ENCODE data around the gene UCKL1.
"Not testable (repeated sequence)": the region's sequence is repeated elsewhere in the genome, so short reads cannot be mapped to it uniquely, and the experiment has no call there.

UCKL1 gene

DNA sequence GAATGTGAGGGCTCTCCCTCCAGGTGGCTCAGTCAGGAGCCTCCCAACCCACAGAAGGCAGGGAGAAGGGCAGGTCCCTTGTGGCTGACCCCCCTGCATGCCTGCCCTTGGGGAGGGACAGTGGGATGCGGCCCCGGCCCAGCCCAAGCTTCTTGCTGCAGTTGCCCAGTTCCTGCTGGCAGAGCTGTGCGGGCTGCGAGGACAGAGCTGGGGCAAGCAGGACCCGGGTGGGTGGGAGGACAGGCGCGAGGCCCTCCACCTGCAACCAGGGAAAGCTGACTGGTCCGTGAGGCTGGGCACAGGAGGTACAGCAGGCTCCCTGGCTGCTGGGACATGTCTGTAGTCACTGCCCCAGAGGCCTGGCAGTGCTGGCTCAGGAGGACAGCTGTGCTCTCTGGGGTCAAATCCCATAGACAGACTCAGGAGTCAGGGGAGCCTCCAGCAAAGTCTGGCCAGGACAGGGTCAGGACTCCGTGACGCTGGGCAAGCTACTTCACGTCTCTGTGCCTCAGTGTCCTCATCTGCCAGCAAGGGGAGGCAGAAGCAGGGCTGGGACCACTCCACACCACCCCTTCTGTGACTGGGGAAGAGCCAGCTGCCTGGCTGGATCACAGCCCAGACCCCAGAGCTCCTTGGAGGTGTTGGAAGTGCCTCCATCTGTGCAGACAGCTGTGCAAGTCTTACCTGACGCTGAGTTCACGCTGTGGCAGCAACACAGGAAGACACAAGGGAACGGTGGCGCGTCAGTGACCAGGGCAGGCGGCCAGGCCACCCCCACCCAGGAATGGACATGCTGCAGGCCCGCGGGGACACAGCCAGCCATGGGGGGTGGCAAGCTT is 13.0 kb downstream of the UCKL1 start:
- no peak for DNase-seq

DNA sequence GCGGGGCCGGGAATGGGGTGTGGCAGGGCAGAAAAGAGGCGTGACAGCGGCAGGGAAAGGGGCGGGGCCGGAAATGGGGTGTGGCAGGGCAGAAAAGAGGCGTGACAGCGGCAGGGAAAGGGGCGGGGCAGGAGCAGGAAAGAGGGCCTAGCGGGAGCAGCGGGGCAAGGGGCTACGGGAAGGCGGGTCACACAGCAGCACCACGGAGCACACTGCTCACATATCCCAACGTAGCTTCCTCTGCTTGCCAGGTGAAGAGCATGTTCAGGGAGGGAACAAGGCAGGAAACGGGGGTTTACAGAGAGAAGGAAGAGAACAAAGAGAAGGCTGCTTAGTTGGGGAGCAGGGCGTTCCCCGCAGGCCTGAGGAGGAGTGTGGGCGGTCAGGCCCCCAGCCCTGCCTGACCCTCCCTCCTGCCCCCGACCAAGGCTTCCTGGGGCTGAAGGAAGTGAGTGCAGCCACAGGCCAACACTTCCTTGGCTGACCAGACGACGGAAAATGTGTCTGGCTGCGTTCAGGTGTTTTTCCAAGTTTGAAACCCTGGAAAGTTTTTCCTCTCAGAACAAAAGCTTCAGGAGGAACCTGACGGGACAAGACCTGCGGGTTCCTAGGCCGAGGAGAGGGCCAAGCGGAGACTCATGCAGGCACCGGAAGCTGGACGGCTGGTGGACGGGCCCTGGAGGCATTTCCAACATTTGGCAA is 13.8 kb downstream of the UCKL1 start:
- DNase-seq, result peak; percentile 50

DNA sequence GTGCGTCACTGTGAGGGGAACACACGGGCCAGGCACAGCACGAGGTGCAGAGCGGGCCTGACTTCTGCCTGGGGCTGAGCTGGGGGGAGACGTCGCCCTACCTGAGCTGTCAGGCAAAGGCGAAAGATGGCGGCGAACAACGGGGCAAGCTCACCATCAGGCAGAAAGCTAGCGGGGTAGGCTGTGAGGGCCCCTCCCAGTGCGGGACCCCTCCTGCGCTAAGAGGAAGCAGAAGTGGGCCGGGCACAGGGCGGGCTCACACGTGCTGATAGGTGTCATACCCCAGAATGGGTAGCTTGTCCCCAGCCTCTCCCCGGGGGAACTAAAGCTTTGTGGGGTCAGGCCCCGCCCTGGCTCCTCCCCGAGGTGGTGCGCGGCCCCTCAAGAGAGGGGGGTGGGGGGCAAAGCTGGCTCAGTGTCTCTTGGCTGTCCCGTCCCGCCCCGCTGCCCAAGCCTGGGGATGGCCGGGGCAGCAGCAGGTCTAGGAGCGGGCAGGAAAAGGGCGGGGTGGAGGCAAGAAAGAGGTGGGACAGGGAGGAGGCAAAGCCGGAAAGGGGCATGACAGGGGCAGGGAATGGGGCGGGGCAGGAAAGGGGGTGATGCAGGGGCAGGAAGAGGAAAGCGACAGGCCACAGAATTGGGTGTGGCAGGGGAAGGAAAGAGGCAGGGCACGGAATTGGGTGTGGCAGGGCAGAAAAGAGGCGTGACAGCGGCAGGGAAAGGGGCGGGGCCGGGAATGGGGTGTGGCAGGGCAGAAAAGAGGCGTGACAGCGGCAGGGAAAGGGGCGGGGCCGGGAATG is 14.7 kb downstream of the UCKL1 start:
- peak; percentile 14 for DNase-seq

DNA sequence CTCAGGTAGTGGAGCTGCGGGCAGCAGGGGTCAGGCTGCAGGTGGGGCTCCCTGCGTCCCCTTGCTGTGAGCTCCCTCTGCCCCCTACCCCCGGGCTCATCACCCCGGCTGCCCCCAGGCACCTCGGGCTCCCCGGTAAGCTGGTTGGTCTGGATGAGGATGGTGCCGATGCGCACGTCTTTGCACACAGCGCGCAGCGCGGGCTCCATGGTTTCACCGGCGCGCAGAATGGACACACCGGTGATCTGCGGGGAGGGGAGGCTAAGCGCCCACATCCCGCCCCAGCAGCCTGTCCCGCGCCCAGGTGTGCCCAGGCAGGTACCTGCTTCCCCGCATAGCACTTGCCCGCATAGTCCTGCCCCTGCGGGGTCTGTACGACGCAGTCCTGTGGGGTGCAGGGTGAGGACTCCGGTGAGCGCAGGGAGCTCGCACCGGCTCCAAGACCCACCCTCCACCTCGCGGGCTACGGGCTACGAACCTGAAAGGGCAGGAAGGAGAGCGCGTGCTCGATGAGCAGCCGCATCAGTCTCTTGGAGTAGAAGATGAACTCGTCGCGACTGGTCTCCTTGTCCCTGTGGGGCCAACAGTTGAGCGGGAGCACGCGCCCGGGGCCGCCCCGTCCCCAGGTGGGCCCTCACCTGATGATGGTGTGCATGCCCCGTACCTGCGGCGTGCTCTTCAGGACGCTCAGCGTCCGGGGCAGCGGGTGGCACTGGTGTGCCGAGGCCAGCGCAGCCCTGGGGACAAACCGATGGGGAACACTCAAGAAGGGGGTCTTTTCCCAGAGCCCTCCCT is 15.5 kb downstream of the UCKL1 start:
- no peak for DNase-seq

DNA sequence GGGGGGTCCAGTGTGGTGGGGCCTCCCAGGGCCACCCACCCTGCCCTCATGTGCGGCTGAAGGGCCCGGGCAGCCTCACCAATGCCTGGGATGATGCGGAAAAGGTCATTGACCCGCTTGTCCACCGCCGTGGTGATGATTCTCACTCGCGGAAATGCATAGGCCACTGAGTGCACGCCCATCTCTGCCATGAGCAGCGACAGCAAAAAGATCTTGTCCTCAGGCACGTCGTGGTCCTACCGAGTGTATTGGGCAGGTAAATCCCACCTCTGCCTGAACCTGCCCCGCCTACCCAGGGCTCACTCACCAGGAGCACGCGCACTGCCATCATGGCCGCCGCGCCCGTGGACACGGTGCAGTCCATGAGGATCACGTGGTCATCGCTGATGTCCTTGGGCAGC is 16.1 kb downstream of the UCKL1 start:
- no peak for DNase-seq

DNA sequence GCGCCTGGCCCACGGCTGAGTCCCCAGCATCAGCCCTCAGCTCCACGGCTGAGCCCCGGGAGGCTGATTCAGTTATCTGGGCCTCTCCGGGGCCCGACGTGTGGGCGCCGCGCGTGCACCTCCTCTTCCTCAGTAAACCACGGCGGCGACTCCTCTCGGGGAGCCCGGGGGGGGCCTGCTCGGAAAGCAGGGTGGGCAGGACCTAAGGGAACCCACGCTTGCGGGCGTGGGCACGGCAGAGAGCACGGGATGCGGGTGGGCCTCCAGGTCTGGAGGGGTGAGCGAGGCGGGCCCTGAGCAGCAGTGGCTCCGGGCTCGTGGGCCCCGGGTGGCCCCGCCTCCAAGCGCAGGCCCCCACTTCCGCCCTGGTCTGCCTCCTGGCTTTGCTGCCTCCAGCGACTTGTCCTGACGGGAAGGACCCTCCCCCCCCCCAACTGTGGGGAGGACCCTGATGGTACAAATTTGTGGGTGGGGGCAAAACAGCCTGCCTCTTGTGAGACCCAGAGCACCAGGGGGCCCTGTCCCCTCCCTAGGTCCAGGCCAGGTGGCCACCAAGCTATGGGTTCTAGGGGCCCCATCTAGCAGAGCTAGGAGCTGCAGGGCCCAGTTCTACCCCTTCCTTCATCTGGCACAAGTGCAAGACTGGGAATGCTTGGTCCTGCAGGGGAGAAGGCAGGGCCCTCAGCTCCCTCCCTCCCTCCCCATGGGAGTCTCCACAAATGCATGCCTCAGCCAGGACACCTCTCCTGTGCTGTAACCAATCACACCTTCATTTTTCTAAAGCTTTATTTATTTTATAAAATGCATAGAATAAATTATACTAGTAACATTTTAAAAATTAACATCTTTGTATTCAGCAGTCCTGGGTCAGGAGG is 16.9 kb downstream of the UCKL1 start:
- no peak for DNase-seq

DNA sequence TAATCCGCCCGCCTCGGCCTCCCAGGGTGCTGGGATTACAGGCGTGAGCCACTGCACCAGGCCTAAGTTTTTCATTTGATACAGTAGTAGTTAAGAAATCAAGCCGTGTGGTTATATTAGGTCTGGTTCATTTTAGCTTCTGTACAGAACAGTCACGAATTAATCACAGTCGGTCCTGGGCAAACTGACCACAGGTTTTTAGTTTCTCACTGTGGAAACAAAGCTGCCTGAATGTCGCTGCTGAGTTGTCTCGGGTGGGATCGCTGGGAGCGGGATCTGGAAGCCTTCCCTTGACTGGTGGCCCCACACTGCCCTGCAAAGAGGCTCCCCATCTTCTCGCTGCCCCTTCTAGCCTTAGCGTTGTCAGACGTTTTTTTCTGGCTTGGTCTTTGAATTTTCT is 18.6 kb downstream of the UCKL1 start:
- DNase-seq, result no peak

DNA sequence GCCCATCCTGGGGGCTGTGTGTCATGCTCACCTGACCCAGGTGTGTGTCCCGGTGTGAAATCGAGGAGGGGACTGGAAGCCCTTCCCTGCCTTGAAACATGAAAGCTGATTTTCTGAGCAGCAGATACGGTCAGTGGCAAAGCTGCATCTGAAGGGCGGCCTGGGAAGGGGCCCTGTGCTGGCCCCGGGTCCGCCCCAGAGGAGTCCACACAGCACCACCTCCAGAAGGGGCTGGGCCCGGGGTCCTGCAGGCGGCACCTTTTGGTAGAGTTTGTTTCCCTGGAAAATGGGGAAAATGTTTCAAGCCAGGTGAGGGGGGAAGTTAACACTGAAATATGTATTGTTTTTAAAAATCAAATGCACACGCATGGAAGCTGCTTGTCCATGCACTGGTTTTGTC is 20.8 kb downstream of the UCKL1 start:
- DNase-seq, result no peak

DNA sequence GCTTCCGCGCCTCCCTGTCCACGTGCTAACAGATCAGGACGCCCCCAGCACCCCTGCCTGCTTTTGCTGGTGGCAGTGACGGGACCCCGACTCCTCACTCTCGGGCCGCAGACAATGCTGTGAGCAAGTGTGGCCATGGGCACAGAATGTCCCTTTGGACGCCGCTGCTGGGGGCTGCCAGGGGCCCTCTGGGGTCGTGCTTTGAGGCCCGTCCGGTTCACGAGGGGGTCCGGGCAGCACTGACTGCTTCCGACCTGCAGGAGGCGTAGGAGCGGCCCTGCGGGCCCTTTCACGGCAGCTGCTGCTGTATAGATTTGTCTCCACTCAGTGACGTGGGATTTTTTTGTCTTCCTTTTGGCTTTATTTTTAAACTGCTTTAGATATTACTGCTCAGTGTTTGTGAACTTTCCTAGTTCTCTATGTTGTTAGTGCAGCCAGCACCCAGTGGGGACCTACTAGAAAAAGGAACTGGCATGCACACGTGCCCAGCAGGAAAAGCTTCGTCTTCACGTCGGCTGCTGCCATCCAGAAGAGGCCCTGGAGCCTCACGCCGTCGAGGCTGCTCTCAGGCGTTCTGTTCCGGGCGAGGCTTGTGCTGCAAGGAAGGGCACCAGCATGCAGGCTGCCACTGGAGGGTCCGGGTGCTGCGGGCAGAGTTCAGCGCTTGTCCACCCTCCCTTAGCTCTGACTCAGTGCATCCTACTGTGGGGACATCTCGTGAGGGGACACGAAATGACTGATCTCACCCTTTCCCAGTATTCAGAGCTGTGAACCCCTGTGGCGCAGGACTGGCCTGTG is 21.7 kb downstream of the UCKL1 start:
- DNase-seq, result no peak

DNA sequence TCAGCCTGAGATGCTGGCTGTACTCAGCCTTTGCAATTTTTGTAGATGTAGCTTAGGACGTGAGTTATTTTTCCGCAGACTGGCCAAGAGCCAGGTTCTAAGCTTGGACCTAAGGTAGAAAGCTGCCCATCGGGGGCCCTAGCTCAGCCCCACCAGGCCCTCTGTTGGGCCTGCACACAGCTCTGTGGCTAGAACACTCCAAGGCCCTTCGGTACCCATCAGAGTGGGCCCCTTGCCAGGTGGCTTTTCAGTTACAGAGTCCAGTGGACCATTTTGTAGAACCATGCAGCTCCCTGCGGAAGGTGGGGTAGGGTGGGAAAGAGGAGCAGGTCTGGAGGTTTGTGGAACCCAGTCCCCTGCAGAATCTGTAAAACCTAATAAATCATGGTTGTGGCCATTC is 22.6 kb downstream of the UCKL1 start:
- DNase-seq, result no peak

DNA sequence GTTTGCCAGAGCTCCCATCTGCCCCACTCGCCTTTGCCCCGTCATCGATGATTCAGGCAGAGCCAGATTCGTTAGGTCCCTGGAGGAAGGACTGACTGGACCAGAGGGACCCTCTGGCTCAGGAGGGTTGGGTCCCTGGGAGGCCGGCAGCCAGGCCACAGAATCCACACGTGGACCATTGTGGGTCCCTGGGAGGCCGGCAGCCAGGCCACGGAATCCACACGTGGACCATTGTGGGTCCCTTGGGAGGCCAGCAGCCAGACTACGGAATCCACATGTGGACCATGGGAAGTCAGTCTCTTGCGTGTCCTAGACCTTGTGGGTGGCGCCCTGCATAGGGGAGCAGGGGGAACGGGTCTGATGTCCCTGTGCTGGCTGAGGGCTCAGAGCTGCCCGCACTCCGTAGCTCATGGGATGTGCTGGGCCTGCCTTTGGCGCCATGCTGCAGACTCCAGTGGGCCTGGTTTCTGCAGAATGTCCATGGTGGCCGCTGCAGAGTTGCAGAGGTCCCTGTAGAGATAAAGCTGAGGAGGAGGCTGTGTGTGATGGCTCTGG is 23.5 kb downstream of the UCKL1 start:
- no peak for DNase-seq

DNA sequence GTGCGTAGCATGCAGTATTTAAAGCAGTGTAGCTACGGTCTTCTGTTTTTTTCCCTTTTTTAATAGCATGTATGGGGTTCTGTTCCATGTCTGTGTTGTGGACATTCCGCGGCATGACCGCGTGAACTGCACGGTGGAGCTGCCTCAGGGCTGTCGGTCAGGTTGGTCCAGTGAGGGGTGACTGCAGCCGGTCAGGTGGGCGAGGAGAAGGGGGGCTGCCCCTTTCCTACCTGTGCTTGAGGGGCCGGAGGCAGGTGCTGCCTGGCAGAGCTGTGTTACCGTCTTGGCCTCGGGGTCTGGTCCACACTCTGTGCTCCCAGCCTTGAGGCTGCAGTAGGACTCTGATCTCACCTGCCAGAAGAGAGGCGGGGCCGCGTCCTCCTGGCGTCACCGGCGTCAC is 24.5 kb downstream of the UCKL1 start:
- DNase-seq, result no peak

DNA sequence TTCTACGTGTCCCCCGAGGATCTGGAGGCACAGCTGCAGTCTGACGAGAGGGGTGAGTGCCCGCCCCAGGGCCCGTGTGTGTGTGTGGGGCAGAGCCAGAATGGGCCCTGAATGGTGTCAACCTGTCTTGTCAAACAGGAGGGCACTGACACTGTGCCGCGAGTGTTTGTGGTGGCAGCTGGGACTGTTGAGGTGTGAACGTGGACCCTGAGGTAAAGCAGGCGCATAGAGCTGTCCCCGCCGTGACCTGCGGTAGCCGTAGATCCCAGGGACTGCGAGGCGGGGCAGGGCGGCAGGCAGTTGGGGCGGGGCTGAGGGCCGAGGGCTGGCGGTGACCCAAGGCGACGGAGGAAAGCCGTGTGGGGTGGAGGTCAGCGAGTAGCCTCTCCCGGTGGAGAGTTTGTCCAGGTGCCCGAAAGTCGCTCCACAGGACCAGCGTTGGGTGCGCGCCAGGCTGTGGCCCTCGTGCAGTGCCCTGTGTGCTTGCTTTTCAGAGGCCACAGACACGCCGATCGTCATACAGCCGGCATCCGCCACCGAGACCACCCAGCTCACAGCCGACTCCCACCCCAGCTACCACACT is 25.2 kb downstream of the UCKL1 start:
- DNase-seq, result no peak

DNA sequence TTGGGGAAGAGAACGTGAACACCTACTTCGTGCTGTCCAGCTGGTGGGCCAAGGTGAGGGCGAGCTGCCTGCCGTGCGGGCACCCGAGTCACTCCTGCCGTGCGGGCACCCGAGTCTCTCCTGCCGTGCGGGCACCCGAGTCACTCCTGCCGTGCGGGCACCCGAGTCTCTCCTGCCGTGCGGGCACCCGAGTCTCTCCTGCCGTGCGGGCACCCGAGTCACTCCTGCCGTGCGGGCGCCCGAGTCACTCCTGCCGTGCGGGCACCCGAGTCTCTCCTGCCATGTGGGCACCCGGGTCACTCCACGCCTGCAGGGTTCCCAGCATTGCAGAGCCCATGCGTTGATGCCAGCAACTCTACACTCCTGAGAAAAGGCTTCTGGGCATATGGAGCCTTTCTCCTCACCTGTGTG is 26.7 kb downstream of the UCKL1 start:
- DNase-seq, result not testable (repeated sequence)

DNA sequence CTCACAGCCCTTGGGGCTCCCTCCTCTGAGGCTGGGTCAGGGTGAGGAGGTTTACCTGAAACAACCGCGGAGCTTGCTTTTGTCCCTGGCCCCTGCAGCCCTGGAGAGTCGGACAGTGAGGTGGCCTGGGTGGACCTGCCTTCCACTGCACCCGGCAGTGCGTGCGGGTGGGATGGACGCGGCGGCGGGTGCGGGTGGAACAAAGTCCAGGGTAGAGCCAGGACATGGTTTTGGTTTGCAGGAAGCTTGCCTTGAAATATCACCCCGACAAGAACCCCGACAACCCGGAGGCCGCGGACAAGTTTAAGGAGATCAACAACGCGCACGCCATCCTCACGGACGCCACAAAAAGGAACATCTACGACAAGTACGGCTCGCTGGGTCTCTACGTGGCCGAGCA is 27.1 kb downstream of the UCKL1 start:
- no peak for DNase-seq

DNA sequence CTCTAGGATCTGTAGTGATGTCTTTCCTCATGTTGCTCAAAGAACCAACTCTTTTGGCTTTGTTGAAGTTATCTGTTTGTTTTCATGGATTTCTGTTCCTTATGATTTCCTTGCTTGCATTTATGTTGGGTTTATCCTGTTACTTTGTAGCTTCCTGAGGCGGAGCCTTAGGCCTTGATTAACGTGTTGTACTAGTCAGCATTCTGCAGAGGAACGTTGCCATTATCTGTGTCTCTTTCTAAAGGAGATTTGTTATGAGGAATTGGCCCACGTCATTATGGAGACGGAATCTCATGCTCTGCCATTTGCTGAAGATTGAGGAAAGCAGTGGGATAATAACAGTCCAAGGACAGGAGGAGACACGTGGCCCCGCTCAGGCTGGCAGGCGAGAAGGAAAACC is 29.9 kb downstream of the UCKL1 start:
- DNase-seq, result no peak

DNA sequence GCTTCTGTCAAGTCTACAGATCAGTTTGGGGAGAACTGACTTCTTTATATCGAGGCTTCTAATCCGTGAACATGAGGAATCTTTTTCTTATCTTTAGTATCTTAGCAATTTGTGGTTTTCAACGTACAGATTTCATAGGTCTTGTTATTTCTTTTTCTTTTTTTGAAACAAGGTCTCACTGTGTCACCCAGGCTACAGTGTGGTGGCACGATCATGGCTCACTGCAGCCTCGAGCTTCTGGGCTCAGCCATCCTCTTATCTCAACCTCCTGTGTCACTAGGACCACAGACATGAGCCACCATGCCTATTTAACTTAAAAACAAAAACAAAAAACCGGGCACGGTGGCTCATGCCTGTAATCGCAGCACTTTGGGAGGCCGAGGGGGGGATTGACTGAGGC is 32.0 kb downstream of the UCKL1 start:
- no peak for DNase-seq

DNA sequence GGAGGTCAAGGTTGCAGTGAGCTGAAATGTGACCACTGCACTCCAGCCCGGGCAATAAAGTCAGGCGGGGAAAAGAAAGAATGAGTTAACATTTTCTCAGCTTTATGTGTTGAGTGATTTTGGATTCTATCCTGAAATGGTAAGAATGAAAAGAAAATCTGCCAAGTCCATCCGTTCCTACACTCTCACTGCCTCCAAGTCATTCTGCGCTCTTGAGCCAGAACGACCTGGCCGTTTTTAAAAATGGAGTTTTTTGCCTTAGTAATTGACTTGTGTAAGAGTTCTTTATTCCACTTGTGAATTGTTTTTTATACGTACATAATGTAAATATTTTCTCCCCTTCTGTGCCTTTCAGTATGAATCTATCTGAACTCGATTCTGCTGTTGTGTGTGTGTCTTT is 32.6 kb downstream of the UCKL1 start:
- no peak for DNase-seq

DNA sequence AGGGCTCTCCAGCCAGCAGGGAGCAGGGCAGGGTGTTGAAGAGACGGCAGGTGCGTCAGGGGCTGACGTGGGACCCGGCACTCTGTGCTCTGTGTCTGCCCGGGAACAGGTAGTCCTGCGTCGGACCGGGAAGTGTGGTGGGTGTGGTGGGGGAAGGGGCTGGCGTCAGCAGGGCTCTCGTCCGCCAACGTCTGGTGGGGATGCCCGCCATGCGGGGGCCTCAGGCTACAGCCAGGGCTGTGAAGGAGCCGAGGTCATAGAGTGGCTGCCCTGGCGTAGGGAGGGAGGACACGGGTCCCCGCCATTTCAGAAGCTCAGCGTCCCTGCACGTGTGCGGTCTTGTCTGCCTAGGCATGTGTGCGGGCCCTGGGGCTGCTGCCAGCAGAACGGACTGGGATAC is 36.0 kb downstream of the UCKL1 start:
- no peak for DNase-seq

DNA sequence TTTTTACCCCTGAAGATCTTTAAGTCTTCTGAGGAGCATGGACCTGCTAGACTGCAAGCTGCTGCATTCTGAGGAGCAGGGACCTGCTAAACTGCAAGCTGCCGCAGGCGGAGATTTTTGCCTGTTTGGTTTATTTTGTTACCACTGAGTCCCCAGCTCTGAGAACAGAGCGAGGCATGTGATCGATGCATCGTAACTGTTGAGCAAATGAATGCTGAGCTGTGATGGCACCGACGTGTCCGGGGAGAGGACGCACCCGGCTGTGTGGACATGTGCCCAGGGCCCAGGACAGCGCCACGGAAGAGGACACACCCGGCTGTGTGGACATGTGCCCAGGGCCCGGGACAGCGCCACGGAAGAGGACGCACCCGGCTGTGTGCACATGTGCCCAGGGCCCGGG is 37.1 kb downstream of the UCKL1 start:
- no peak for DNase-seq
